ENCODE results near the gene FAM20B.
A peak's percentile ranks its signal among the peaks of the same experiment; 100 is the strongest.

Gene FAM20B

GRCh38 chr1:179055937-179056336 lies 30.2 kb downstream of the FAM20B start:
- no peak overlapping the region for H3K4me3 ChIP-seq (ENCODE audit: low read length)
- no peaks in the 10 kb centered on the region for H3K27me3 ChIP-seq (ENCODE audit: control insufficient read depth, insufficient read depth, low read length)
- H3K9me3 ChIP-seq (ENCODE audit: control insufficient read depth, low read depth, low read length): no peaks in the 10 kb centered on the region
- peaks cover 7% of the 10 kb centered on the region for H3K36me3 ChIP-seq (ENCODE audit: control insufficient read depth, low read depth, low read length)
- no peak overlapping the region for H3K9ac ChIP-seq (ENCODE audit: low read length)
- H3K4me1 ChIP-seq (ENCODE audit: control insufficient read depth, low read depth, low read length): peaks cover 11% of the 10 kb centered on the region
- no peak overlapping the region for H3K27ac ChIP-seq (ENCODE audit: low read length)

GRCh38 chr1:179058487-179059483 lies 33.1 kb downstream of the FAM20B start:
- no peak overlapping the region for H3K27ac ChIP-seq (ENCODE audit: low read length)
- no peak overlapping the region for H3K4me3 ChIP-seq (ENCODE audit: low read length)
- peaks cover 9% of the 10 kb centered on the region for H3K36me3 ChIP-seq (ENCODE audit: control insufficient read depth, low read depth, low read length)
- H3K27me3 ChIP-seq (ENCODE audit: control insufficient read depth, insufficient read depth, low read length): no peaks in the 10 kb centered on the region
- no peaks in the 10 kb centered on the region for H3K9me3 ChIP-seq (ENCODE audit: control insufficient read depth, low read depth, low read length)
- no peak overlapping the region for H3K9ac ChIP-seq (ENCODE audit: low read length)
- peaks cover 11% of the 10 kb centered on the region for H3K4me1 ChIP-seq (ENCODE audit: control insufficient read depth, low read depth, low read length)

GRCh38 chr1:179061360-179062282 lies 35.9 kb downstream of the FAM20B start:
- H3K36me3 ChIP-seq (ENCODE audit: control insufficient read depth, low read depth, low read length): peaks cover 12% of the 10 kb centered on the region
- no peak overlapping the region for H3K27ac ChIP-seq (ENCODE audit: low read length)

GRCh38 chr1:179066471-179066870 lies 40.8 kb downstream of the FAM20B start:
- no peaks in the 10 kb centered on the region for H3K27me3 ChIP-seq (ENCODE audit: control insufficient read depth, insufficient read depth, low read length)
- no peak overlapping the region for H3K4me3 ChIP-seq (ENCODE audit: low read length)
- peaks cover 17% of the 10 kb centered on the region for H3K36me3 ChIP-seq (ENCODE audit: control insufficient read depth, low read depth, low read length)
- H3K27ac ChIP-seq (ENCODE audit: low read length): no peak overlapping the region
- no peaks in the 10 kb centered on the region for H3K4me1 ChIP-seq (ENCODE audit: control insufficient read depth, low read depth, low read length)
- no peaks in the 10 kb centered on the region for H3K9me3 ChIP-seq (ENCODE audit: control insufficient read depth, low read depth, low read length)
- H3K9ac ChIP-seq (ENCODE audit: low read length): no peak overlapping the region

More at GRCh38 chr1:179061360-179062282, 35.9 kb downstream of the FAM20B start:
- H3K9ac ChIP-seq (ENCODE audit: low read length): no peak overlapping the region
- H3K9me3 ChIP-seq (ENCODE audit: control insufficient read depth, low read depth, low read length): no peaks in the 10 kb centered on the region
- H3K27me3 ChIP-seq (ENCODE audit: control insufficient read depth, insufficient read depth, low read length): no peaks in the 10 kb centered on the region
- no peak overlapping the region for H3K4me3 ChIP-seq (ENCODE audit: low read length)
- peaks cover 11% of the 10 kb centered on the region for H3K4me1 ChIP-seq (ENCODE audit: control insufficient read depth, low read depth, low read length)

GRCh38 chr1:179077396-179077795 lies 51.7 kb downstream of the FAM20B start:
- no peak overlapping the region for H3K4me3 ChIP-seq (ENCODE audit: low read length)
- H3K9me3 ChIP-seq (ENCODE audit: control insufficient read depth, low read depth, low read length): no peaks in the 10 kb centered on the region
- peaks cover 6% of the 10 kb centered on the region for H3K4me1 ChIP-seq (ENCODE audit: control insufficient read depth, low read depth, low read length)
- peaks cover 3% of the 10 kb centered on the region for H3K36me3 ChIP-seq (ENCODE audit: control insufficient read depth, low read depth, low read length)
- no peaks in the 10 kb centered on the region for H3K27me3 ChIP-seq (ENCODE audit: control insufficient read depth, insufficient read depth, low read length)
- H3K9ac ChIP-seq (ENCODE audit: low read length): no peak overlapping the region
- H3K27ac ChIP-seq (ENCODE audit: low read length): no peak overlapping the region

GRCh38 chr1:179079113-179079761 lies 53.5 kb downstream of the FAM20B start:
- no peaks in the 10 kb centered on the region for H3K9me3 ChIP-seq (ENCODE audit: control insufficient read depth, low read depth, low read length)
- peaks cover 6% of the 10 kb centered on the region for H3K4me1 ChIP-seq (ENCODE audit: control insufficient read depth, low read depth, low read length)
- no peak overlapping the region for H3K9ac ChIP-seq (ENCODE audit: low read length)
- peaks cover 6% of the 10 kb centered on the region for H3K27me3 ChIP-seq (ENCODE audit: control insufficient read depth, insufficient read depth, low read length)
- no peak overlapping the region for H3K4me3 ChIP-seq (ENCODE audit: low read length)
- H3K27ac ChIP-seq (ENCODE audit: low read length): no peak overlapping the region
- no peaks in the 10 kb centered on the region for H3K36me3 ChIP-seq (ENCODE audit: control insufficient read depth, low read depth, low read length)

- H3K27ac ChIP-seq (ENCODE audit: low read length): no peak overlapping the region
- H3K9ac ChIP-seq (ENCODE audit: low read length): peak overlapping the region; percentile 12
- no peaks in the 10 kb centered on the region for H3K9me3 ChIP-seq (ENCODE audit: control insufficient read depth, low read depth, low read length)
- H3K4me1 ChIP-seq (ENCODE audit: control insufficient read depth, low read depth, low read length): peaks cover 6% of the 10 kb centered on the region
- peak overlapping the region; percentile 67 for H3K4me3 ChIP-seq (ENCODE audit: low read length)
- no peaks in the 10 kb centered on the region for H3K36me3 ChIP-seq (ENCODE audit: control insufficient read depth, low read depth, low read length)
- H3K27me3 ChIP-seq (ENCODE audit: control insufficient read depth, insufficient read depth, low read length): peaks cover 6% of the 10 kb centered on the region
Measured at GRCh38 chr1:179080866-179081686, 55.4 kb downstream of the FAM20B start.

- H3K36me3 ChIP-seq (ENCODE audit: control insufficient read depth, low read depth, low read length): no peaks in the 10 kb centered on the region
- H3K4me3 ChIP-seq (ENCODE audit: low read length): peak within 1 kb of the TSS; percentile 67
- no peaks in the 10 kb centered on the region for H3K9me3 ChIP-seq (ENCODE audit: control insufficient read depth, low read depth, low read length)
- peaks cover 6% of the 10 kb centered on the region for H3K4me1 ChIP-seq (ENCODE audit: control insufficient read depth, low read depth, low read length)
- H3K27ac ChIP-seq (ENCODE audit: low read length): no peak within 1 kb of the TSS
- peaks cover 6% of the 10 kb centered on the region for H3K27me3 ChIP-seq (ENCODE audit: control insufficient read depth, insufficient read depth, low read length)
- peak within 1 kb of the TSS; percentile 12 for H3K9ac ChIP-seq (ENCODE audit: low read length)
Measured at GRCh38 chr1:179081687-179082332, 56.1 kb downstream of the FAM20B start, which contains the start of gene TOR3A. Gene TOR3A, plus strand, starts transcription at chr1:179082070. Its CDS starts 59 bp downstream, at chr1:179082129.

- H3K27ac ChIP-seq (ENCODE audit: low read length): no peak overlapping the region
- no peaks in the 10 kb centered on the region for H3K36me3 ChIP-seq (ENCODE audit: control insufficient read depth, low read depth, low read length)
- H3K9ac ChIP-seq (ENCODE audit: low read length): peak overlapping the region; percentile 12
- H3K9me3 ChIP-seq (ENCODE audit: control insufficient read depth, low read depth, low read length): no peaks in the 10 kb centered on the region
- H3K4me3 ChIP-seq (ENCODE audit: low read length): peak overlapping the region; percentile 67
- H3K27me3 ChIP-seq (ENCODE audit: control insufficient read depth, insufficient read depth, low read length): peaks cover 6% of the 10 kb centered on the region
- H3K4me1 ChIP-seq (ENCODE audit: control insufficient read depth, low read depth, low read length): peaks cover 12% of the 10 kb centered on the region
Measured at GRCh38 chr1:179082333-179082998, 56.8 kb downstream of the FAM20B start.

- Histone ChIP-seq H3K27me3 (ENCODE audit: control insufficient read depth, insufficient read depth, low read length) (peaks cover 6% of the 10 kb centered on the region), H3K9ac (ENCODE audit: low read length) (peak overlapping the region; percentile 12), H3K4me3 (ENCODE audit: low read length) (peak overlapping the region; percentile 67), H3K27ac (ENCODE audit: low read length) (no peak overlapping the region), H3K4me1 (ENCODE audit: control insufficient read depth, low read depth, low read length) (peaks cover 12% of the 10 kb centered on the region), H3K9me3 (ENCODE audit: control insufficient read depth, low read depth, low read length) (no peaks in the 10 kb centered on the region), H3K36me3 (ENCODE audit: control insufficient read depth, low read depth, low read length) (no peaks in the 10 kb centered on the region)
Measured at GRCh38 chr1:179082999-179083335, 57.3 kb downstream of the FAM20B start.

All from iPS-18a (cell line).